NCI-H2227 (cell line): ENCODE measurements around the gene FOXK1.
"Not testable (repeated sequence)": the region's sequence is repeated elsewhere in the genome, so short reads cannot be mapped to it uniquely, and the experiment has no call there.

Experiments
- DNase-seq: peaks from one replicate; lab custom pipeline; 2025; ENCODE audit not compliant: unreplicated experiment; lab: John Stamatoyannopoulos, UW

The FOXK1 gene

GRCh38 chr7:4783292-4783652 is 101.2 kb downstream of the FOXK1 start:
- DNase-seq = no peak

- no peak for DNase-seq
These were observed 101.8 kb downstream of the FOXK1 start for GRCh38 chr7:4783762-4784351.

- no peak for DNase-seq
These were observed 102.7 kb downstream of the FOXK1 start for GRCh38 chr7:4784799-4785198.

GRCh38 chr7:4785371-4785770 is 103.3 kb downstream of the FOXK1 start:
- no peak for DNase-seq

GRCh38 chr7:4786015-4786414 is 103.9 kb downstream of the FOXK1 start:
- DNase-seq = no peak

GRCh38 chr7:4787541-4787940 is 105.4 kb downstream of the FOXK1 start:
- DNase-seq = no peak

- DNase-seq = no peak
These were observed 106.0 kb downstream of the FOXK1 start for GRCh38 chr7:4787947-4788626.

GRCh38 chr7:4788627-4789189 is 106.6 kb downstream of the FOXK1 start:
- no peak for DNase-seq

GRCh38 chr7:4789194-4790077 is 107.3 kb downstream of the FOXK1 start:
- DNase-seq = no peak

GRCh38 chr7:4790078-4790465 is 108.0 kb downstream of the FOXK1 start:
- no peak for DNase-seq

- DNase-seq = no peak
These were observed 108.5 kb downstream of the FOXK1 start for GRCh38 chr7:4790516-4790991.

GRCh38 chr7:4791101-4791737 is 109.1 kb downstream of the FOXK1 start:
- no peak for DNase-seq

GRCh38 chr7:4791738-4792536 is 109.8 kb downstream of the FOXK1 start:
- DNase-seq = no peak

- no peak for DNase-seq
These were observed 110.5 kb downstream of the FOXK1 start for GRCh38 chr7:4792537-4793126.

- not testable (repeated sequence) for DNase-seq
These were observed 111.4 kb downstream of the FOXK1 start for GRCh38 chr7:4793385-4793993.

- not testable (repeated sequence) for DNase-seq
These were observed 112.1 kb downstream of the FOXK1 start for GRCh38 chr7:4794171-4794570.

- no peak for DNase-seq
These were observed 112.7 kb downstream of the FOXK1 start for GRCh38 chr7:4794591-4795350.

GRCh38 chr7:4796453-4796852 is 114.4 kb downstream of the FOXK1 start:
- no peak for DNase-seq
